SU-DHL-6 (cell line): ENCODE results near the gene YIPF5.

Experiments used
- CTCF ChIP-seq: fragments of 200-600 bp; sonication (generic); IDR thresholded peaks from one replicate; pipeline ENCODE4 v1.5.1; 2017; ENCODE audit warnings: antibody characterized with exemption, mild to moderate bottlenecking, low read length, moderate library complexity; ENCODE audit not compliant: insufficient read depth, poor library complexity, severe bottlenecking
- EZH2phosphoT487 ChIP-seq: fragments of 200-600 bp; sonication (generic), shearing (Covaris generic); conservative IDR thresholded peaks from 2 replicates; pipeline ENCODE4 v1.6.1; 2018; ENCODE audit warnings: mild to moderate bottlenecking, antibody characterized with exemption, low read length, moderate library complexity, mixed read lengths

GRCh38 chr5:144219869-144220268 is 49.4 kb upstream of the YIPF5 start:
- TF ChIP-seq CTCF: no peak
- no peak for TF ChIP-seq EZH2phosphoT487
